Effector memory CD4-positive, alpha-beta T cell (primary cell): ENCODE measurements around the gene AGBL4.

Experiments
- DNase-seq, 3 donors: peaks; one replicate each; pipeline ENCODE4 v3.0.0-alpha.2; 2020
- H3K27ac ChIP-seq: 2 replicates; pipeline ENCODE4 v1.7.0; 2013; ENCODE audit warnings: mild to moderate bottlenecking, low read length, moderate library complexity; ENCODE audit not compliant: insufficient read depth, poor library complexity, severe bottlenecking
- H3K27me3 ChIP-seq: replicated peaks from 2 replicates; pipeline ENCODE4 v1.7.0; 2013; ENCODE audit warnings: mild to moderate bottlenecking, low read length; ENCODE audit not compliant: insufficient read depth, control insufficient read depth, poor library complexity, severe bottlenecking
- H3K36me3 ChIP-seq: 2 replicates; pipeline ENCODE4 v1.7.0; 2013; ENCODE audit warnings: mild to moderate bottlenecking, low read length, moderate library complexity; ENCODE audit not compliant: control insufficient read depth, insufficient read depth
- H3K4me1 ChIP-seq: 2 replicates; pipeline ENCODE4 v1.7.0; 2013; ENCODE audit warnings: low read length, mild to moderate bottlenecking; ENCODE audit not compliant: control insufficient read depth, insufficient read depth, poor library complexity, severe bottlenecking
- H3K4me3 ChIP-seq: 2 replicates; pipeline ENCODE4 v1.7.0; 2013; ENCODE audit warnings: low read length, low read depth, mild to moderate bottlenecking; ENCODE audit not compliant: insufficient read depth, poor library complexity, severe bottlenecking
- H3K9me3 ChIP-seq: 2 replicates; pipeline ENCODE4 v1.7.0; 2013; ENCODE audit warnings: mild to moderate bottlenecking, low read length, moderate library complexity; ENCODE audit not compliant: control insufficient read depth

The AGBL4 gene

DNA sequence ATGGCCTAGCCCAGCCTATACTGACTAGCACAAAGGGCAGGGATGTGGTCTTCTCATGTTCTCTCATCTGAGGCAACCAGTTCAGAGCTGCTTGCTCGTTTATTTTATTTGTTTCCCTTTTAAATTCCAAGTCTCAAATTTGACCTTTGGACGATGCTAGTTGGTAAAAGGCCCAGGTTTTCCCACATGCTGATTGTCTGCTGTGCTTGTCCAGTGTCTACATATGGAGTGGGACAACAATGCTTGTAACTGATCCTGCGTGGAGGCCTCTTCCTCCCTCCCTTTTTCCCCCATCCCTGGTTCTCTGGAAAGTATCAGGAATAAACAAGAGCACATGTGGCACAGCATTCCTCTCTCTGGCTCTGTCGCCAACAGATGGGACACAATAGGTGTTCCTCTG, 1213.0 kb downstream of the AGBL4 start:
- Histone ChIP-seq H3K4me3 (no peak overlapping the region), H3K27ac (no peak overlapping the region), H3K36me3 (no peaks in the 10 kb centered on the region), H3K4me1 (no peaks in the 10 kb centered on the region), H3K27me3 (no peaks in the 10 kb centered on the region), H3K9me3 (no peaks in the 10 kb centered on the region)
- DNase-seq = no peak

- no peak overlapping the region for H3K4me3 ChIP-seq
Observed at GRCh38 chr1:48808496-48808895, 1215.3 kb downstream of the AGBL4 start.

DNA sequence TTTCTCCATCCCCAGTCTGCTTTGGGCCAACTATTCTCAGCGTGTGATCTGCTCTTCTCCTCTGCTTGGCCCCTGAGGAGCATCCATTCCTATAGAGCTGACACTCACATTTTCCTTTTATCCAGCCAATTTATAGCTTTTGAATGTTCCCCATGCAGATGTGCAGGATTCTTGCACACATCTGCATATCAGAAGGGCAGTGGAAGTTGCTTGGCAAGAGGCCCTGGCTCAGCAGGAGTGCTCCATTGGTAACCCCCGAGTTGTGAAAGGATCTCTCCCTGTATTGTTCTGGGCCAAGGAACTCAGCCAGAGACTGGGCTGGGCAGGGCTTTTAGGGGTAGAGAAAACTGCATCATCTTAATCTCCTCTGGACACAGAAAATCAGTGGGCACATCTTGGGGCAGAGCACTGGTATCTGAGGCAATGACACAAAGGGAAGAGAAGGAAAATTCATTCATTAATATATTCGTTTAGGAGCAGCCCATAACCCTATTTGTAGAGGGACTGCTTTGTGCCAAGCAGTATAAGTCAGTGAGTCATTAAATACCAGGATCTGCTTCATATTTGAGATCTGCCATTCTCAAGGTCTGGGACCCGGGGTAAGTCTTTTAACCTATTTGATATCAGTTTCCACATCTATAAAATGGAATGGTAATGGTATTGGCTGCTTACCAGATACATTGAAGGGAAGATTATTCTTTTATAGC, 1216.0 kb downstream of the AGBL4 start:
- Histone ChIP-seq H3K27ac (no peak overlapping the region), H3K9me3 (no peaks in the 10 kb centered on the region), H3K4me1 (no peaks in the 10 kb centered on the region), H3K36me3 (no peaks in the 10 kb centered on the region), H3K4me3 (no peak overlapping the region), H3K27me3 (no peaks in the 10 kb centered on the region)
- no peak for DNase-seq

More at GRCh38 chr1:48808496-48808895, 1215.3 kb downstream of the AGBL4 start:
- Histone ChIP-seq H3K27me3 (no peaks in the 10 kb centered on the region), H3K36me3 (no peaks in the 10 kb centered on the region), H3K4me1 (no peaks in the 10 kb centered on the region), H3K9me3 (no peaks in the 10 kb centered on the region), H3K27ac (no peak overlapping the region)
- no peak for DNase-seq

DNA sequence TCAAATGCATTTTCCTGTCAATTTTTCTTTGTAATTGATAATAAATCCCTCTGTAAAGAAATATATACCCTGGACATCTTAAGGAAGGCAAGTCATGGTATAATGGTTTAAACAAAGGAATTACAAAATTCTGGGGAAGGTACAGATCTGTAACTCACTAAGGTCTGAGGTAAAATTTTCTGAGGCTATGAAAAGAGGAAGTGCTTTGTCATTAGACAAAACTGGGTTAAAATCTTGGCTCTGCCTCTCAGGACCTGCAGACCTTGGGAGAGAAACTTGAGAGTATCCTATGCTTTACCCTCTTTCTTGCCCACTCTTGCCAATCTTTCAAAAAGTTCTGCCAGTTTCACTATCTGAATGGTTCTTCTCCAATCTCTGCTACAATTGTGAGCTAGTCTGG, 1220.3 kb downstream of the AGBL4 start:
- H3K4me1 ChIP-seq = no peaks in the 10 kb centered on the region
- no peak for DNase-seq
- no peaks in the 10 kb centered on the region for H3K27me3 ChIP-seq
- H3K9me3 ChIP-seq = no peaks in the 10 kb centered on the region
- H3K27ac ChIP-seq = no peak overlapping the region
- H3K36me3 ChIP-seq = no peaks in the 10 kb centered on the region
- H3K4me3 ChIP-seq = no peak overlapping the region

DNA sequence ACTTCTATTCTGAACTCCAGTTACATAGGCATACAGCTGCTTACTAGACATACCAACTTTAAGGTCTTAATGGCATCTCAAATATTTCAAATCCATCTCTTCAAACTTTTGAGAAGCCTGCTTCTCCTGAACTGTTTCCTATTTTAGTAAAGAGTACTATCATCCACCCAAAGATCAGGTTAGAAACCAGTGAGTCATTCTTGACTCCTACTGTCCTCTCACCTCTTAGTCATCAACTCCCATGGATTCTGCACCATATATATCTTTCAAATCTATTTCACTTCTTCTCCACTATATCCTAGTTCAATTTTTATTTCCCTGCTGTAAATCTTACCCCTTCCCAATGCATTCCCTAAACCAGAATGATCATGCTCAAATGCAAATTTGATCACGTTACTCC, 1228.9 kb downstream of the AGBL4 start:
- no peak for DNase-seq
- Histone ChIP-seq H3K4me1 (no peaks in the 10 kb centered on the region), H3K27ac (no peak overlapping the region), H3K27me3 (no peaks in the 10 kb centered on the region), H3K4me3 (no peak overlapping the region), H3K9me3 (no peaks in the 10 kb centered on the region), H3K36me3 (no peaks in the 10 kb centered on the region)

DNA sequence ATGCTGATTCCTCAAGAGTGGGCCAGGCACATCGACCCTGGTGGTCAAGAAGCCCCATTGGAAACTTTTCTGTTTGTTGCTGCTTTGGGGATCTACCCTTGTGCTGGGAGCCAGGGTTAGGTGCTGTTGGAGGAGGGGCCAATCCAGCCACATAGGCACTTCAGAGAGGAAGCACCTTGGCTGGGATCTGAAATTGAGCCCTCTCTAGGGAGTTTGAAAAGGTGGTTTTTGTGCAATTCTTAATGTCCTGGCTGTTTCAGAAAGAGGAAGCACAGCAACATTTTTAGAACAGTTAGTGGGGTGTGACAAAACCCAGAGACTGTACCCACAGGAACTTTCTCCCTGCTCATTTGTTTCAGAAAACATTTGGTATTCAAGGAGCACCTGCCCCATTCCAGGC, 1229.9 kb downstream of the AGBL4 start:
- Histone ChIP-seq H3K4me1 (no peaks in the 10 kb centered on the region), H3K27me3 (no peaks in the 10 kb centered on the region), H3K36me3 (no peaks in the 10 kb centered on the region), H3K27ac (no peak overlapping the region), H3K4me3 (no peak overlapping the region), H3K9me3 (no peaks in the 10 kb centered on the region)
- DNase-seq = no peak

- no peak for DNase-seq
- no peaks in the 10 kb centered on the region for H3K36me3 ChIP-seq
- H3K4me1 ChIP-seq = no peaks in the 10 kb centered on the region
- no peaks in the 10 kb centered on the region for H3K9me3 ChIP-seq
- H3K27me3 ChIP-seq = no peaks in the 10 kb centered on the region
- no peak overlapping the region for H3K27ac ChIP-seq
- H3K4me3 ChIP-seq = no peak overlapping the region
Observed at GRCh38 chr1:48792961-48793360, 1230.8 kb downstream of the AGBL4 start.

DNA sequence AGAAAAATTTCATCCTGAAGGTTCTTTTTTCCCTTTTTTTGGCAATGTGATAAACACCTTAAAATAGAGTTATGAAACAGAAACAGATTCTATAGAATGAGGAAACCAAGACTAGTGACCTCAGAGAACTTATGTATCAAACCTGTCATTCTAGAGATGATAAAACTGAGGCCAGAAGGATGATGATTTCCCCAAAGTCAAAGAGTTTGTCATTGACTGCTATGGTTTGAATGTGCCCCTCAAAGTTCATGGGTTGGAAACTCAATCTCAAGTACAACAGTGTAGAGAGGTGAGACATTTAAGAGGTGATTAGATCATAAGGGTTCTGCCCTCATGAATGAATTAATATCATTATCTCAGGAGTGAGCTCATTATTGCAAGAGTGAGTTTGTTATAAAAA, 1233.4 kb downstream of the AGBL4 start:
- DNase-seq = no peak
- Histone ChIP-seq H3K4me1 (no peaks in the 10 kb centered on the region), H3K27me3 (no peaks in the 10 kb centered on the region)

DNA sequence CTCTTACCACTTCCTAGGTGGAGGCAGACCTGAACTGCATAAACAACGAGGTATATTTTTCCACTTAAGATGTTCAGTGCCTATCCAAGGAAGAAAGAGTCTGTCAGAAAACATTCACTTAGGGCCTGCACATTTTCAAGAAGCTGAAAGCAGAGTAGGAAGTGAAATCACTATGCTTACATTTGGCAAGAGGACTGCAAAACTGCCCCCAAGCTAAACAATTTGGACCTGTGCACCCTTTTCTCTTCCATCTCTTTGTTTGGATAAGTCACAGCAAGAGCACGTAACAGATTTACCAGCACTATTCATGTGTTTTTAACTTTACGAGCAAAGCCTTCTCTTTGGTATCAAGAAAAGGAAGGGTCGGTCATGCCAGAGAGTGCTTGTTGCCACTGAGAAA, 1233.9 kb downstream of the AGBL4 start:
- DNase-seq = no peak
- Histone ChIP-seq H3K4me3 (no peak overlapping the region), H3K27ac (no peak overlapping the region), H3K27me3 (no peaks in the 10 kb centered on the region), H3K36me3 (no peaks in the 10 kb centered on the region), H3K9me3 (no peaks in the 10 kb centered on the region), H3K4me1 (no peaks in the 10 kb centered on the region)

More for the DNA sequence above, 1233.4 kb downstream of the AGBL4 start:
- no peak overlapping the region for H3K27ac ChIP-seq
- H3K4me3 ChIP-seq = no peak overlapping the region
- H3K36me3 ChIP-seq = no peaks in the 10 kb centered on the region
- H3K9me3 ChIP-seq = no peaks in the 10 kb centered on the region

DNA sequence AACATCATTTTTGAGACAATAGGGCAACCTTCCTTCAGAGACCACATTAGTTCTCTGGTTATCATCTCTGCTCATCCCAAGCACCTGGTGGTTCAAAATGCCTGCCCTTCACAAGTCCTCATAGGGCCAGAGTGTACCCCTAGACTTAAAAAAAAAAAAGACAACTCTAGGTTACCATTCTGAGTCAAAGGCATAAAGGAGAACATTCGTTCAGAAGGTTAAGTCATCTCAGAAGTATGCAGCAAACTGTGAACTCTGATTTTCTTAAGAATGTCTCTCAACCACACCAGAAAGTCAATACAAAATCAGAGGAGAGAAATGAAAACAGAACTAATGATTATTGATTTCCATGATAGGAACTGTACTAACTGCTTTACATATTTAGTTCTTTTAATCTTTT, 1237.9 kb downstream of the AGBL4 start:
- Histone ChIP-seq H3K9me3 (no peaks in the 10 kb centered on the region), H3K4me1 (no peaks in the 10 kb centered on the region), H3K27me3 (no peaks in the 10 kb centered on the region), H3K36me3 (no peaks in the 10 kb centered on the region), H3K27ac (no peak overlapping the region), H3K4me3 (no peak overlapping the region)
- DNase-seq = no peak
